Thyroid gland (tissue), 4 donors: ENCODE measurements around the gene EPHA10.

Experiments used
- CTCF ChIP-seq, 6 experiments: fragments of 200-600 bp in 3 of 6; fragments of 450-650 bp in 3 of 6; sonication (generic) in 3 of 6; IDR thresholded peaks; one replicate each; pipeline ENCODE4 v1.5.1; 2016 to 2019; ENCODE audit warnings: antibody characterized with exemption in 6 of 6, mild to moderate bottlenecking in 2 of 6, inconsistent platforms in 1 of 6, moderate library complexity in 1 of 6
- POLR2A ChIP-seq, 2 donors: fragments of 450-650 bp; IDR thresholded peaks; one replicate each; pipeline ENCODE4 v1.6.1; 2017; ENCODE audit warnings: antibody characterized with exemption in 2 of 2, mild to moderate bottlenecking in 2 of 2, moderate library complexity in 1 of 2

GRCh38 chr1:37741662-37742061 is 23.3 kb downstream of the EPHA10 start:
- TF ChIP-seq CTCF (IDR thresholded peaks at IDR 0.05) = no peak
- TF ChIP-seq POLR2A (IDR thresholded peaks at IDR 0.05) = no peak
